T-helper 2 cell treated with Interferon-gamma antibody and Interleukin-4, amounts not matched to agents 5 μg/mL and 100 μg/mL, for 36 hours (primary cell): ENCODE data around the gene SNX5.

ENCODE experiments used
- DNase-seq: peaks from one replicate; pipeline ENCODE4 v3.0.0; 2021; ENCODE audit warnings: low spot score
- H3K27ac Mint-ChIP-seq: one replicate; pipeline ENCODE4 v1.8.0; 2021; ENCODE audit warnings: mild to moderate bottlenecking, mixed read lengths
- H3K27me3 Mint-ChIP-seq: one replicate; pipeline ENCODE4 v1.8.0; 2021; ENCODE audit warnings: low read depth, mixed read lengths
- H3K36me3 Mint-ChIP-seq: one replicate; pipeline ENCODE4 v1.8.0; 2021; ENCODE audit warnings: low read depth, mixed read lengths
- H3K4me1 Mint-ChIP-seq: one replicate; pipeline ENCODE4 v1.8.0; 2021; ENCODE audit warnings: low read depth, mixed read lengths
- H3K4me3 Mint-ChIP-seq: one replicate; pipeline ENCODE4 v1.8.0; 2022; ENCODE audit warnings: mild to moderate bottlenecking, moderate library complexity, mixed read lengths
- H3K9me3 Mint-ChIP-seq: one replicate; pipeline ENCODE4 v1.8.0; 2021; ENCODE audit warnings: mixed read lengths

SNX5 gene

GRCh38 chr20:17968366-17969277, at the start of gene SNX5, which contains the start of gene MGME1:
Gene SNX5, minus strand, starts transcription at chr20:17968794. Its CDS starts 369 bp downstream, at chr20:17968425.
Gene MGME1, plus strand, starts transcription at chr20:17969018. Its CDS starts 842 bp downstream, at chr20:17969860.
- DNase-seq = peak; percentile 100
- Mint-ChIP-seq H3K36me3 (peaks cover 74% of the 10 kb centered on the region), H3K9me3 (no peaks in the 10 kb centered on the region), H3K4me1 (peaks cover 48% of the 10 kb centered on the region), H3K27me3 (no peaks in the 10 kb centered on the region), H3K4me3 (peak within 1 kb of the TSS; percentile 99), H3K27ac (peak within 1 kb of the TSS; percentile 98)

- H3K27me3 Mint-ChIP-seq = peaks cover 5% of the 10 kb centered on the region
- no peak for DNase-seq
- no peaks in the 10 kb centered on the region for H3K36me3 Mint-ChIP-seq
- H3K9me3 Mint-ChIP-seq = no peaks in the 10 kb centered on the region
- no peak overlapping the region for H3K4me3 Mint-ChIP-seq
- H3K27ac Mint-ChIP-seq = no peak overlapping the region
- H3K4me1 Mint-ChIP-seq = no peaks in the 10 kb centered on the region
Observed at GRCh38 chr20:18018100-18018499, 49.5 kb upstream of the SNX5 start.

GRCh38 chr20:18016772-18017171, 48.2 kb upstream of the SNX5 start:
- DNase-seq = no peak
- H3K27me3 Mint-ChIP-seq = peaks cover 5% of the 10 kb centered on the region
- no peaks in the 10 kb centered on the region for H3K9me3 Mint-ChIP-seq
- no peak overlapping the region for H3K4me3 Mint-ChIP-seq
- no peaks in the 10 kb centered on the region for H3K36me3 Mint-ChIP-seq
- no peaks in the 10 kb centered on the region for H3K4me1 Mint-ChIP-seq
- H3K27ac Mint-ChIP-seq = no peak overlapping the region

GRCh38 chr20:18014411-18014810, 45.8 kb upstream of the SNX5 start:
- no peaks in the 10 kb centered on the region for H3K9me3 Mint-ChIP-seq
- H3K27ac Mint-ChIP-seq = no peak overlapping the region
- DNase-seq = no peak
- H3K4me1 Mint-ChIP-seq = no peaks in the 10 kb centered on the region
- no peak overlapping the region for H3K4me3 Mint-ChIP-seq
- H3K36me3 Mint-ChIP-seq = no peaks in the 10 kb centered on the region
- H3K27me3 Mint-ChIP-seq = peaks cover 5% of the 10 kb centered on the region

- no peaks in the 10 kb centered on the region for H3K9me3 Mint-ChIP-seq
- no peak overlapping the region for H3K4me3 Mint-ChIP-seq
- H3K27me3 Mint-ChIP-seq = no peaks in the 10 kb centered on the region
- H3K4me1 Mint-ChIP-seq = no peaks in the 10 kb centered on the region
- H3K27ac Mint-ChIP-seq = no peak overlapping the region
- no peaks in the 10 kb centered on the region for H3K36me3 Mint-ChIP-seq
- DNase-seq = no peak
Observed at GRCh38 chr20:18012901-18013300, 44.3 kb upstream of the SNX5 start.

GRCh38 chr20:18011951-18012645, 43.5 kb upstream of the SNX5 start:
- no peak for DNase-seq
- Mint-ChIP-seq H3K9me3 (no peaks in the 10 kb centered on the region), H3K36me3 (no peaks in the 10 kb centered on the region), H3K4me1 (no peaks in the 10 kb centered on the region), H3K4me3 (no peak overlapping the region), H3K27ac (no peak overlapping the region), H3K27me3 (no peaks in the 10 kb centered on the region)

GRCh38 chr20:18011482-18011881, 42.9 kb upstream of the SNX5 start:
- H3K27me3 Mint-ChIP-seq = no peaks in the 10 kb centered on the region
- H3K36me3 Mint-ChIP-seq = no peaks in the 10 kb centered on the region
- no peak for DNase-seq
- H3K4me1 Mint-ChIP-seq = no peaks in the 10 kb centered on the region
- H3K27ac Mint-ChIP-seq = no peak overlapping the region
- no peaks in the 10 kb centered on the region for H3K9me3 Mint-ChIP-seq
- no peak overlapping the region for H3K4me3 Mint-ChIP-seq

- DNase-seq = no peak
- no peaks in the 10 kb centered on the region for H3K4me1 Mint-ChIP-seq
- H3K27ac Mint-ChIP-seq = no peak overlapping the region
- no peaks in the 10 kb centered on the region for H3K9me3 Mint-ChIP-seq
- H3K4me3 Mint-ChIP-seq = no peak overlapping the region
- no peaks in the 10 kb centered on the region for H3K36me3 Mint-ChIP-seq
- no peaks in the 10 kb centered on the region for H3K27me3 Mint-ChIP-seq
Observed at GRCh38 chr20:18009116-18009515, 40.5 kb upstream of the SNX5 start.

GRCh38 chr20:18007534-18008292, 39.1 kb upstream of the SNX5 start:
- Mint-ChIP-seq H3K27ac (no peak overlapping the region), H3K9me3 (no peaks in the 10 kb centered on the region), H3K27me3 (no peaks in the 10 kb centered on the region), H3K4me1 (no peaks in the 10 kb centered on the region), H3K4me3 (no peak overlapping the region), H3K36me3 (no peaks in the 10 kb centered on the region)
- DNase-seq = no peak

GRCh38 chr20:18006684-18007083, 38.1 kb upstream of the SNX5 start:
- no peaks in the 10 kb centered on the region for H3K9me3 Mint-ChIP-seq
- no peaks in the 10 kb centered on the region for H3K36me3 Mint-ChIP-seq
- DNase-seq = no peak
- no peak overlapping the region for H3K4me3 Mint-ChIP-seq
- no peak overlapping the region for H3K27ac Mint-ChIP-seq
- H3K27me3 Mint-ChIP-seq = no peaks in the 10 kb centered on the region
- no peaks in the 10 kb centered on the region for H3K4me1 Mint-ChIP-seq

GRCh38 chr20:18005990-18006364, 37.4 kb upstream of the SNX5 start:
- H3K4me3 Mint-ChIP-seq = no peak overlapping the region
- H3K4me1 Mint-ChIP-seq = no peaks in the 10 kb centered on the region
- no peaks in the 10 kb centered on the region for H3K9me3 Mint-ChIP-seq
- no peaks in the 10 kb centered on the region for H3K27me3 Mint-ChIP-seq
- DNase-seq = no peak
- H3K27ac Mint-ChIP-seq = no peak overlapping the region
- no peaks in the 10 kb centered on the region for H3K36me3 Mint-ChIP-seq

- Mint-ChIP-seq H3K4me3 (no peak overlapping the region), H3K36me3 (no peaks in the 10 kb centered on the region), H3K27me3 (no peaks in the 10 kb centered on the region), H3K27ac (no peak overlapping the region), H3K9me3 (no peaks in the 10 kb centered on the region), H3K4me1 (no peaks in the 10 kb centered on the region)
- DNase-seq = no peak
Observed at GRCh38 chr20:18005170-18005989, 36.8 kb upstream of the SNX5 start.

- no peak overlapping the region for H3K27ac Mint-ChIP-seq
- no peaks in the 10 kb centered on the region for H3K36me3 Mint-ChIP-seq
- no peaks in the 10 kb centered on the region for H3K4me1 Mint-ChIP-seq
- DNase-seq = no peak
- no peak overlapping the region for H3K4me3 Mint-ChIP-seq
- no peaks in the 10 kb centered on the region for H3K9me3 Mint-ChIP-seq
- peaks cover 2% of the 10 kb centered on the region for H3K27me3 Mint-ChIP-seq
Observed at GRCh38 chr20:18004384-18005031, 35.9 kb upstream of the SNX5 start.
